K562 (cell line): Measurements from ENCODE around the gene GPR176.

Source experiments
- CREB1 ChIP-seq, 2 experiments: sonication (generic) in 1 of 2; formaldehyde crosslinking in 1 of 2; IDR thresholded peaks; 2 replicates each; pipeline versions ENCODE4 v1.6.1 to v1.8.0; 2012 to 2022; ENCODE audit warnings: inconsistent platforms in 1 of 2, mild to moderate bottlenecking in 1 of 2, missing genetic modification reagents in 1 of 2, moderate library complexity in 1 of 2
- CTCF ChIP-seq, 3 experiments: IDR thresholded peaks in 2 of 3; conservative IDR thresholded peaks in 1 of 3; 2 replicates each; pipeline ENCODE4 v1.5.1; 2011 to 2012; ENCODE audit warnings: low read length in 3 of 3, mild to moderate bottlenecking in 3 of 3, control low read depth in 2 of 3, improper control_type of control experiment in 1 of 3, inconsistent platforms in 1 of 3, low read depth in 1 of 3, mixed read lengths in 1 of 3, moderate library complexity in 1 of 3; ENCODE audit not compliant: insufficient read depth in 2 of 3
- MLX ChIP-seq, 2 experiments: fragments of 450-650 bp in 1 of 2; sonication (generic) in 1 of 2; formaldehyde crosslinking; conservative IDR thresholded peaks; 2 replicates each; pipeline versions ENCODE4 v1.4.0 to v1.8.1; 2020 to 2022; ENCODE audit warnings: mild to moderate bottlenecking in 1 of 2, missing genetic modification reagents in 1 of 2
- RCOR1 ChIP-seq, 2 experiments: IDR thresholded peaks; 2 replicates each; pipeline ENCODE4 v1.6.1; 2012; ENCODE audit warnings: low read depth in 2 of 2, low read length in 2 of 2, borderline replicate concordance in 1 of 2, improper control_type of control experiment in 1 of 2
- ZZZ3 ChIP-seq: fragments of 450-650 bp; IDR thresholded peaks from 2 replicates; pipeline ENCODE4 v1.6.1; 2016; ENCODE audit warnings: antibody characterized with exemption, mild to moderate bottlenecking, moderate library complexity

GRCh38 chr15:39787479-39787878, 132.6 kb downstream of the GPR176 start:
- TF ChIP-seq RCOR1 (IDR thresholded peaks at IDR 0.05; ENCODE audit: borderline replicate concordance in 1 of 2, low read depth in 2 of 2, low read length in 2 of 2) = no peak
- TF ChIP-seq ZZZ3 = no peak
- no peak for TF ChIP-seq CREB1 (IDR thresholded peaks at IDR 0.05)
- TF ChIP-seq CREB1 (CRISPR knock-in tag; IDR thresholded peaks at IDR 0.05) = no peak
- no peak for TF ChIP-seq CTCF (IDR thresholded peaks at IDR 0.05 in 2 of 3, conservative IDR thresholded peaks at IDR 0.05 in 1 of 3; ENCODE audit: insufficient read depth in 2 of 3, low read depth in 1 of 3, low read length in 3 of 3)
- no peak for TF ChIP-seq MLX (CRISPR knock-in tag; conservative IDR thresholded peaks at IDR 0.05)
